ENCODE data around the gene CHRNA7.

The CHRNA7 gene

DNA sequence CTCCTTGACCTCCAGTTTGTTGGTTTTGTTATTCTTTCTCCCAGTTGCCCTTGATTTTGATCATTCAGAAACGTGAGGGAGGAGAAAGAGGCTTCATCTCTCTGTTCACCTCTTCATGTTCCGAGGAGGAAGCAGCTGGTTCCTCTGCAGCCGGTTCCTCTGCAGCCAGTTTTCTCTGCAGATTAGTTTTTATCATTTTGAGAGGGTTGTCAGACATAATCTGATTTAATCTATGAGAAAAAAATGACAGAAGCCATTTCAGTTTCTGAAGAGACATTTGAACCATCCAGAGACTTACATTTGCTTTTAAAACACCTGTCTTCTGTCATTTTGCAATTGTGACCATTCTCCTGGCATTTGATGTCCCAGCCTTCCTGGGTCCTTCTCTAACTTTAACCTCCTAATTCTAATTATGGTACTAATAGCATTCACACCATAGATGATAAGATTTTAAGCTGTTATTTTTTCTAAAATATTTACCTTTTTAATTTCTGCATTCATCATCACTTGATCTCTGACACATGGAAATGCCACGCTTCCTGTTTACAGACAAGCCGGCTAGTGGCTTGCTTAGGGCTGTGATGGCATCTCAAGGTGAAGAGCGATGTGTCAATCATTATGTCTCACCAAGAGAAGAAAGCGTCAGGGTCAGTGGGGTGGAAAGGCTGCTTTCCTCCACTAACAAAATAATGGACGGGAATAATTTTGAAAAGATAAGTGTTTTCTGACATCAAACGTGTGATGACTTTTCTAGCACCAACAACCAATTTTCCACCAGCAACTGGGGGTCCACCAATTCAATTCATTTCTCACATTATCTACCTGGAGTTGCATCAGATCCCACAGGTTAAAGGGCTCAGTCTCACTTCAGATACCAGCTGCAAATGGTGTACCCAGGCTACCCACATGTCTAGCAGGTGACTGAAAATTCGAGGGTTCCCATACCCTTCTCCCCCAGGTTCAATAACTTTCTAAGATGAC is 76.4 kb downstream of the CHRNA7 start:
- H3K36me3 ChIP-seq (ENCODE audit: insufficient read depth, low read length), result no peaks in the 10 kb centered on the region
- H3K9ac ChIP-seq (ENCODE audit: insufficient read length), result no peak overlapping the region
- no peaks in the 10 kb centered on the region for H3K9me3 ChIP-seq (ENCODE audit: low read depth, low read length)
- TF ChIP-seq EZH2 (IDR thresholded peaks at IDR 0.05) (no peak), POLR2AphosphoS5 (IDR thresholded peaks at IDR 0.05; ENCODE audit: borderline replicate concordance, low read depth, low read length) (no peak), FOXP2 (optimal IDR thresholded peaks at IDR 0.05; ENCODE audit: control extremely low read depth, extremely low read length, insufficient read depth) (no peak)
- DNase-seq (ENCODE audit: low read depth, low spot score), result no peak
- no peak overlapping the region for H3K4me3 ChIP-seq
- H3K27ac ChIP-seq, result no peak overlapping the region

DNA sequence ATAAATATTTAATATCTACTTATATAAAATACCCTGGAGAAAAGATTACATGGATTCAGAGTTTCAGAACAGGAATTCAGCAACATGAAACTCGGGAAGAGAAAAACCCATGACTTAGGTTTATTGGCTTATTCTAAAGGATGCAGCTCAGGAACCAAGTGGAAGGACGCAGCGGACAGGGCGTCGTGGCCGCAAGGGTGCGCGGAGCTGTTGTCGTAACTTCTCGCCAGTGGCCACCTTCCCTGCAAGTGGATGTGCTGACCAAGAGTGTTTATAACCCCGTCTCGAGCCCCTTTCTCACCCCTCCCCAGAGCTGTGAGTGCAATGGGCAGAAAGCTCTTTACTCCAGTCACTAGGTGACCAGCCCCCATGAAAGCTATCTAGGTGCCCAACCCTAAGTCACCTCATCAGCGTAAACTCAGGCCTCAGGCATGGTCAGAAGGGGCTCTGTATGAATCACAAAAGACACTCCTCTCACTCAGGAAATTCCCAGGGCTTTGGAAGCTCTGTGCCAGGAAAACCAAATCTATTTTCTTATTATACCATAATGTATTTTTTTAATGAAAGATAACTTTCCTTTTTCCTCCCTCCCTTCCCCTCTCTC is 77.3 kb downstream of the CHRNA7 start:
- Histone ChIP-seq H3K4me3 (no peak overlapping the region), H3K9me3 (ENCODE audit: low read depth, low read length) (no peaks in the 10 kb centered on the region), H3K9ac (ENCODE audit: insufficient read length) (no peak overlapping the region), H3K36me3 (ENCODE audit: insufficient read depth, low read length) (no peaks in the 10 kb centered on the region), H3K27ac (no peak overlapping the region)
- DNase-seq (ENCODE audit: low read depth, low spot score), result no peak
- no peak for TF ChIP-seq POLR2AphosphoS5 (IDR thresholded peaks at IDR 0.05; ENCODE audit: borderline replicate concordance, low read depth, low read length)
- TF ChIP-seq FOXP2 (optimal IDR thresholded peaks at IDR 0.05; ENCODE audit: control extremely low read depth, extremely low read length, insufficient read depth), result no peak
- TF ChIP-seq EZH2 (IDR thresholded peaks at IDR 0.05), result no peak

DNA sequence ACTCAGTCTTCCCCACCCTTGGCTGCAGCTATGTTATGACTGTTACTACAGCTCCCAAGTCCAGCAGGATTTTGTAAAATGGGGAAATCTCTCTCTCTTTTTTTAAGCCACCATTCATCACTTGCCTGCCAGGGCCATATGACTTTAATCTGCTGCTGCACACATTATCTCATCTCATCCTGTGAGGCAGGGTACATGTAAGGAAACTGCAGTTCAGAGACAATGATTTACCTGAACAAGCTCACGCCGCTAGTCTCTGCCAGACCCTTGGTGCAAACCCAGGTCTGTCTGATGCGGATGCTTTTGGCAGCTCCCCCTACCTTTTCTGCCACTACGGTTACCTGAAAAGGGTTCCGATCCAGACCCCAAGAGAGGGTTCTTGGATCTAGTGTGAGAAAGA is 78.3 kb downstream of the CHRNA7 start:
- no peaks in the 10 kb centered on the region for H3K36me3 ChIP-seq (ENCODE audit: insufficient read depth, low read length)
- H3K9me3 ChIP-seq (ENCODE audit: low read depth, low read length), result no peaks in the 10 kb centered on the region
- no peak overlapping the region for H3K27ac ChIP-seq
- H3K9ac ChIP-seq (ENCODE audit: insufficient read length), result no peak overlapping the region
- TF ChIP-seq EZH2 (IDR thresholded peaks at IDR 0.05) (no peak), POLR2AphosphoS5 (IDR thresholded peaks at IDR 0.05; ENCODE audit: borderline replicate concordance, low read depth, low read length) (no peak), FOXP2 (optimal IDR thresholded peaks at IDR 0.05; ENCODE audit: control extremely low read depth, extremely low read length, insufficient read depth) (no peak)
- no peak for DNase-seq (ENCODE audit: low read depth, low spot score)
- no peak overlapping the region for H3K4me3 ChIP-seq

DNA sequence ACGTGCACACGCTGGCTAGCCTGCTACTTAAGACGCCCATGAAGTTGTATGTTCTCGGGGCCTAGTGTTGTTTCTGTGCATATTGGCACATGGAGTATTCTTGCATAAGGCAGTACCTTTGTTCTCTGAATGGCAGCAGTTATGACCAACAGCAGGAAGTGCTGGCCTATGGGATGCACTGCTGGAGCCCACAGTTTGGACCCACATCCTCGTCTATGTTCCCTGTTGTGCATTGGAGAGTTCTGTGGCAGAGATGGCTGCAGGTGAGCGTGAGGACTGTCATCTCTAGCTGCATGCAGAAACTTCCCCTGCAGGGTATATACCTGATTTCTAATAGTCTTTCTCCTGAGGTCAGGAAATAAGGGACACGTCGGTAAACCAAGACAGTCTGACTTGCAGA is 81.8 kb downstream of the CHRNA7 start:
- Histone ChIP-seq H3K36me3 (ENCODE audit: insufficient read depth, low read length) (no peaks in the 10 kb centered on the region), H3K9ac (ENCODE audit: insufficient read length) (no peak overlapping the region), H3K9me3 (ENCODE audit: low read depth, low read length) (no peaks in the 10 kb centered on the region), H3K4me3 (no peak overlapping the region), H3K27ac (no peak overlapping the region)
- DNase-seq (ENCODE audit: low read depth, low spot score), result no peak
- no peak for TF ChIP-seq EZH2 (IDR thresholded peaks at IDR 0.05)
- TF ChIP-seq POLR2AphosphoS5 (IDR thresholded peaks at IDR 0.05; ENCODE audit: borderline replicate concordance, low read depth, low read length), result no peak
- no peak for TF ChIP-seq FOXP2 (optimal IDR thresholded peaks at IDR 0.05; ENCODE audit: control extremely low read depth, extremely low read length, insufficient read depth)

DNA sequence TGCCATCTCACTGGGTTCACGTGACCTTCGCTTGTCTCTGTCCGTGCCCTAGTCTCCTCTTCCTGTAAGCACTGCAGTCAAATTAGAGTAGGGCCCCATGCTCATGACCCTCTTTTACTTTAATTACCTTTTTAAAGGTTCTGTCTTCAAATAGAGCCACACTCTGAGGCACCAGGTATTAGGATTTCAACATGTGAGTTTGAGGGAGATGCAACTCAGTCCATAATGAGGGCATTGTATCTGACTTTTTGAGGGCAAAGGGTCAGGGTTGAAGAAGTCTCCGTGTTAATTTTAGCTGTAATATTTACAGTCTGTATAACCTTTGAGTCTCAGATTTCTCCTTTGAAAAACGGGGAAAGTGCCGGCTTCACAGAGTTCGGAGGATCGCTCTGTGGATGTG is 82.9 kb downstream of the CHRNA7 start:
- H3K9me3 ChIP-seq (ENCODE audit: low read depth, low read length), result no peaks in the 10 kb centered on the region
- H3K27ac ChIP-seq, result no peak overlapping the region
- no peaks in the 10 kb centered on the region for H3K36me3 ChIP-seq (ENCODE audit: insufficient read depth, low read length)
- DNase-seq (ENCODE audit: low read depth, low spot score), result no peak
- no peak overlapping the region for H3K4me3 ChIP-seq
- TF ChIP-seq EZH2 (IDR thresholded peaks at IDR 0.05) (no peak), POLR2AphosphoS5 (IDR thresholded peaks at IDR 0.05; ENCODE audit: borderline replicate concordance, low read depth, low read length) (no peak), FOXP2 (optimal IDR thresholded peaks at IDR 0.05; ENCODE audit: control extremely low read depth, extremely low read length, insufficient read depth) (no peak)
- H3K9ac ChIP-seq (ENCODE audit: insufficient read length), result no peak overlapping the region

DNA sequence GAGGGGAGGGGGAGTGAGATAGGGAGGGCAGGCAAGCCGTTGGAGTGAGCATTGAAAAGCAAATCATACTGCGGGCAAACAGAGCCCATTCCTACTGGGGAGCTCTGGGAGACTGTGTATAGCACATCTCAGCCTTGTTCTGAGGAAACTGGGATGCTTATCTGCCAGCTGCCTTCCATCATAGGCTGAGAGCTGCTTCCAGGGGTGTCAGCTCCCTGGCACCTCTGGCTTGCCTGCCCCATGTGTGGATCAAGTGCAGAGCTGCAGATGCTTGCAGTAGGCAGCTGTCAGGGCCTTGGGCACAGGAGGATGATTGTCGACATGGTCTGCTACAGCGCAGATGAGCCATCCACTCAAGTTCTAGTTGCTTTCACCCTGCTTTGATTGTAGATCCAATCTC is 86.8 kb downstream of the CHRNA7 start:
- no peak for TF ChIP-seq FOXP2 (optimal IDR thresholded peaks at IDR 0.05; ENCODE audit: control extremely low read depth, extremely low read length, insufficient read depth)
- TF ChIP-seq POLR2AphosphoS5 (IDR thresholded peaks at IDR 0.05; ENCODE audit: borderline replicate concordance, low read depth, low read length), result no peak
- TF ChIP-seq EZH2 (IDR thresholded peaks at IDR 0.05), result no peak
- DNase-seq (ENCODE audit: low read depth, low spot score), result no peak
- Histone ChIP-seq H3K27ac (no peak overlapping the region), H3K36me3 (ENCODE audit: insufficient read depth, low read length) (no peaks in the 10 kb centered on the region), H3K9ac (ENCODE audit: insufficient read length) (no peak overlapping the region), H3K9me3 (ENCODE audit: low read depth, low read length) (no peaks in the 10 kb centered on the region), H3K4me3 (no peak overlapping the region)

DNA sequence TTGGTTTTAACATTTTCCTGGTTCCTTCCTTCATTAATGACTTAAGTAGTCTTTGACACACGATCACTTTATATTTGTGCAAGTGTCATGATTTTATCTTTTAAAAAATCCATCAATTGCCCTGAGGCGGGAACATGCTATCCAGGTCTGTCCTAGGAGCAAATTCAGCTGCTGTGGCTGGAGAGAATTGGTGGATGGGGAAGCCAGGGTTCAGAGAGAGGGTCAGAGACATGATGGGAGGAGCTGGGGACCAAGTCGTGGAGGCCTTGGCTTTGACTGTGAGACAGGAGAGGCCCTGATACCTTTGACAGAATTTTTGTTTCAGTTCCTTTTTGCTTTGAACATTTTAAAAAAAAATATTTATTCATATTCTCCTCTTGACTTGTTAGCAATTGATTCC is 89.0 kb downstream of the CHRNA7 start:
- DNase-seq (ENCODE audit: low read depth, low spot score), result no peak
- no peak overlapping the region for H3K4me3 ChIP-seq
- H3K9me3 ChIP-seq (ENCODE audit: low read depth, low read length), result no peaks in the 10 kb centered on the region
- H3K27ac ChIP-seq, result no peak overlapping the region
- H3K36me3 ChIP-seq (ENCODE audit: insufficient read depth, low read length), result no peaks in the 10 kb centered on the region
- no peak overlapping the region for H3K9ac ChIP-seq (ENCODE audit: insufficient read length)
- TF ChIP-seq POLR2AphosphoS5 (IDR thresholded peaks at IDR 0.05; ENCODE audit: borderline replicate concordance, low read depth, low read length), result no peak
- no peak for TF ChIP-seq FOXP2 (optimal IDR thresholded peaks at IDR 0.05; ENCODE audit: control extremely low read depth, extremely low read length, insufficient read depth)
- TF ChIP-seq EZH2 (IDR thresholded peaks at IDR 0.05), result no peak

DNA sequence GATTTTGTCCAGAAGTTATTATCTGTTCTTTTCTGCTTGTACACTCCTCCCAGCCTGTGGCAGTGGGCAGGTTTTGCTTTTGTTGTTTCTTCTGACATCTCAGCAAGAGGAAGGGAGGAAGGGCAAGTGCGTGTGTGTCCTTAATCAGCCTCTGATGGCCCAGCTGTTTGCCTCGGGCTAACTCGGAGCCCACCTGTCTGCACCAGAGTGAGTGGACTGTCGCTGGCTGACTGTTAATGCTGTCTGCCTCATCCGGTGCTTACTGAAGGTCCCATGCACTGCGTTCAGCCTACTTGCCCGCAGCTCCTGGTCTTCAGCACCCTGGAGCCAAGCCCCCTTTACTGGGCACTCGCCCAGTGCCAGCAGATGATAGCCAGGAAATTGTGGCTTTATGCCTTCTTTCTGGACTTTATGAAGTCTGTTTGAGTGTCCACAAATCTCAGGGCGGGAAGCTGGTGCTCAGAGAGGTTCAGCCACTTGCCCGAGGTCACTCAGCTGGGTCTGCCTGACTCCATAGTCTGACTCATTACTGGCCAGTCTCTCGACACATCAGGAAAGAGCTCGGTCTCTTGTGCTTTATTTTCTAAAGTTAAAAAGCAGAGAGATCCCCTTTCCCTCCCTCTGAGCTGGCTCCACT is 89.5 kb downstream of the CHRNA7 start:
- Histone ChIP-seq H3K36me3 (ENCODE audit: insufficient read depth, low read length) (no peaks in the 10 kb centered on the region), H3K9me3 (ENCODE audit: low read depth, low read length) (no peaks in the 10 kb centered on the region), H3K9ac (ENCODE audit: insufficient read length) (no peak overlapping the region), H3K4me3 (no peak overlapping the region), H3K27ac (no peak overlapping the region)
- no peak for TF ChIP-seq POLR2AphosphoS5 (IDR thresholded peaks at IDR 0.05; ENCODE audit: borderline replicate concordance, low read depth, low read length)
- no peak for TF ChIP-seq EZH2 (IDR thresholded peaks at IDR 0.05)
- no peak for TF ChIP-seq FOXP2 (optimal IDR thresholded peaks at IDR 0.05; ENCODE audit: control extremely low read depth, extremely low read length, insufficient read depth)
- no peak for DNase-seq (ENCODE audit: low read depth, low spot score)

All from SK-N-MC (cell line).